B cell (primary cell): ENCODE data around the gene ANKS4B. TPM values are rescaled to one million over a fixed set of nuclear protein-coding genes. Genes with fewer than 3 reads are reported as not detected.

Experiments used
- ATAC-seq: fragments of 200-7000 bp; cut with Tn5 transposase; one replicate; pipeline ENCODE4 v1.10.0; 2021; ENCODE audit warnings: low read depth, mild to moderate bottlenecking, moderate number of reproducible peaks, moderate library complexity
- CTCF ChIA-PET: fragments of 350-600 bp; sonication (Branson Sonifier 250); formaldehyde crosslinking; loops from one replicate; lab custom pipeline; 2021; ENCODE audit warnings: antibody characterized with exemption, inconsistent platforms; lab: Charles Lee
- POLR2A ChIA-PET: fragments of 350-600 bp; sonication (Branson Sonifier 250); formaldehyde crosslinking; loops from one replicate; lab custom pipeline; 2021; ENCODE audit warnings: antibody characterized with exemption; lab: Charles Lee
- DNase-seq: peaks from one replicate; pipeline ENCODE4 v3.0.0; 2013
- H2AFZ ChIP-seq: 2 replicates; pipeline ENCODE4 v1.6.1; 2012; ENCODE audit warnings: mild to moderate bottlenecking, low read depth, low read length; ENCODE audit not compliant: insufficient read depth, poor library complexity, severe bottlenecking
- H3K27ac ChIP-seq, 2 donors: 1 replicate in 1 of 2; 2 replicates in 1 of 2; pipeline ENCODE4 v1.5.1; 2012 to 2013; ENCODE audit warnings: low read length in 2 of 2, mild to moderate bottlenecking in 2 of 2, moderate library complexity in 1 of 2
- H3K27me3 ChIP-seq, 4 experiments: fragments of 200-600 bp in 1 of 4; sonication (generic) in 1 of 4; replicated peaks in 1 of 4; 1 replicate in 2 of 4; 2 replicates in 2 of 4; pipeline versions ENCODE4 v1.6.1 to v1.7.0; 2013 to 2016; ENCODE audit warnings: low read length in 3 of 4, mild to moderate bottlenecking in 2 of 4, mixed read lengths in 1 of 4, moderate library complexity in 1 of 4; ENCODE audit not compliant: insufficient read depth in 4 of 4, control insufficient read depth in 3 of 4; ENCODE audit errors: control extremely low read depth in 1 of 4
- H3K36me3 ChIP-seq, 2 experiments: replicated peaks in 1 of 2; 1 replicate in 1 of 2; 2 replicates in 1 of 2; pipeline versions ENCODE4 v1.6.1 to v1.7.1; 2013; ENCODE audit warnings: low read length in 1 of 2; ENCODE audit not compliant: insufficient read depth in 2 of 2, control insufficient read depth in 1 of 2; ENCODE audit errors: control extremely low read depth in 1 of 2, extremely low read depth in 1 of 2
- H3K4me1 ChIP-seq, 2 donors: fragments of 200-600 bp in 1 of 2; sonication (generic) in 1 of 2; 1 replicate in 1 of 2; 2 replicates in 1 of 2; pipeline versions ENCODE4 v1.5.1 to v1.6.1; 2013 to 2017; ENCODE audit warnings: low read length in 2 of 2; ENCODE audit not compliant: control insufficient read depth in 2 of 2, insufficient read depth in 2 of 2
- H3K4me2 ChIP-seq: replicated peaks from 2 replicates; pipeline ENCODE3; 2012; ENCODE audit warnings: mild to moderate bottlenecking, low read depth, low read length; ENCODE audit not compliant: poor library complexity, severe bottlenecking
- H3K4me3 ChIP-seq, 5 experiments: fragments of 200-600 bp in 1 of 5; sonication (generic) in 1 of 5; 1 replicate in 3 of 5; 2 replicates in 2 of 5; pipeline versions ENCODE4 v1.5.1 to v1.7.0; 2011 to 2016; ENCODE audit warnings: low read length in 4 of 5, mild to moderate bottlenecking in 4 of 5, low read depth in 2 of 5, control low read depth in 1 of 5, moderate library complexity in 1 of 5; ENCODE audit not compliant: insufficient read depth in 1 of 5; ENCODE audit errors: control extremely low read depth in 1 of 5, extremely low read depth in 1 of 5
- H3K79me2 ChIP-seq: fragments of 200-600 bp; sonication (generic); one replicate; pipeline ENCODE4 v1.6.0; 2016; ENCODE audit warnings: low read length; ENCODE audit not compliant: control insufficient read depth, insufficient read depth
- H3K9ac ChIP-seq: fragments of 200-600 bp; sonication (generic); 2 replicates; pipeline ENCODE4 v1.6.1; 2017; ENCODE audit warnings: mild to moderate bottlenecking, low read length, moderate library complexity
- H3K9me3 ChIP-seq, 3 donors: one replicate each; pipeline versions ENCODE4 v1.6.1 to v1.7.1; 2013; ENCODE audit warnings: low read length in 2 of 3; ENCODE audit not compliant: control insufficient read depth in 2 of 3, insufficient read depth in 1 of 3; ENCODE audit errors: control extremely low read depth in 1 of 3
- H4K20me1 ChIP-seq: 2 replicates; pipeline ENCODE4 v1.6.0; 2012; ENCODE audit warnings: mild to moderate bottlenecking, low read length; ENCODE audit not compliant: insufficient read depth, control insufficient read depth, poor library complexity, severe bottlenecking
- H3K27ac Mint-ChIP-seq: one replicate; pipeline ENCODE4 v1.8.0; 2021; ENCODE audit warnings: mixed read lengths
- H3K27me3 Mint-ChIP-seq: one replicate; pipeline ENCODE4 v1.8.0; 2021; ENCODE audit warnings: mixed read lengths
- H3K4me1 Mint-ChIP-seq: one replicate; pipeline ENCODE4 v1.8.0; 2021; ENCODE audit warnings: mixed read lengths
- H3K4me3 Mint-ChIP-seq: one replicate; pipeline ENCODE4 v1.8.0; 2021; ENCODE audit warnings: mixed read lengths
- H3K9me3 Mint-ChIP-seq: one replicate; pipeline ENCODE4 v1.8.0; 2022; ENCODE audit warnings: mixed read lengths; ENCODE audit not compliant: insufficient read depth
- EZH2 ChIP-seq: IDR thresholded peaks from 2 replicates; pipeline ENCODE4 v1.6.1; 2012; ENCODE audit warnings: borderline replicate concordance, low read depth, mild to moderate bottlenecking, moderate library complexity, low read length; ENCODE audit not compliant: insufficient read depth, poor library complexity, severe bottlenecking
- WGBS: methylation state at CpG from one replicate; pipeline ENCODE4 v1.1.5; 2013; ENCODE audit warnings: missing lambda C conversion rate; ENCODE audit not compliant: insufficient coverage; 5-methylcytosine and 5-hydroxymethylcytosine counted together
- intact Hi-C: fragments of 100-400 bp; cut with micrococcal nuclease; formaldehyde crosslinking; loops from one replicate; pipeline ENCODE4 v1.10.0; 2022
- polyA plus RNA-seq: library from polyadenylated mRNA; depleted of rRNA; stranded (reverse); fragments of >200 nt; gene quantifications from 2 replicates; pipeline ENCODE4 v1.2.3, GENCODE V29; 2012
- total RNA-seq, 2 donors: library from RNA; stranded (reverse); fragments of 120-200 nt in 1 of 2; gene quantifications; 1 replicate in 1 of 2; 2 replicates in 1 of 2; pipeline versions ENCODE4 v1.2.3 to v1.2.4, GENCODE V29; 2013 to 2022
- TF ChIP-seq, protein P1 (sequence below): fragments of 200-600 bp; IDR thresholded peaks from one replicate; pipeline ENCODE4 v1.8.0; 2022; ENCODE audit warnings: antibody characterized with exemption, mild to moderate bottlenecking

ANKS4B gene
- total and polyA plus RNA-seq, 2 donors (not counting 1 experiment from before 2014, with no cell fraction given), result not detected

- no peak for DNase-seq
- H3K4me3 Mint-ChIP-seq, result no peak overlapping the region
- CTCF ChIA-PET, result interaction anchor here (0.8 to 1.6 kb wide), 2 partner anchors 35 to 52 kb away, joined by 3 read pairs; no protein-coding TSS in a partner anchor
- TF ChIP-seq, protein P1, sequence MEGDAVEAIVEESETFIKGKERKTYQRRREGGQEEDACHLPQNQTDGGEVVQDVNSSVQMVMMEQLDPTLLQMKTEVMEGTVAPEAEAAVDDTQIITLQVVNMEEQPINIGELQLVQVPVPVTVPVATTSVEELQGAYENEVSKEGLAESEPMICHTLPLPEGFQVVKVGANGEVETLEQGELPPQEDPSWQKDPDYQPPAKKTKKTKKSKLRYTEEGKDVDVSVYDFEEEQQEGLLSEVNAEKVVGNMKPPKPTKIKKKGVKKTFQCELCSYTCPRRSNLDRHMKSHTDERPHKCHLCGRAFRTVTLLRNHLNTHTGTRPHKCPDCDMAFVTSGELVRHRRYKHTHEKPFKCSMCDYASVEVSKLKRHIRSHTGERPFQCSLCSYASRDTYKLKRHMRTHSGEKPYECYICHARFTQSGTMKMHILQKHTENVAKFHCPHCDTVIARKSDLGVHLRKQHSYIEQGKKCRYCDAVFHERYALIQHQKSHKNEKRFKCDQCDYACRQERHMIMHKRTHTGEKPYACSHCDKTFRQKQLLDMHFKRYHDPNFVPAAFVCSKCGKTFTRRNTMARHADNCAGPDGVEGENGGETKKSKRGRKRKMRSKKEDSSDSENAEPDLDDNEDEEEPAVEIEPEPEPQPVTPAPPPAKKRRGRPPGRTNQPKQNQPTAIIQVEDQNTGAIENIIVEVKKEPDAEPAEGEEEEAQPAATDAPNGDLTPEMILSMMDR, result no peak
- TF ChIP-seq EZH2, result no peak
- POLR2A ChIA-PET, result no interaction called here
- ATAC-seq, result no peak
- peaks cover 64% of the 10 kb centered on the region for H3K27me3 Mint-ChIP-seq
- Histone ChIP-seq H3K4me3 (no peak overlapping the region), H3K9ac (no peak overlapping the region), H2AFZ (no peak overlapping the region), H3K4me1 (no peaks in the 10 kb centered on the region), H3K4me2 (no peak overlapping the region), H3K36me3 (no peaks in the 10 kb centered on the region), H4K20me1 (no peaks in the 10 kb centered on the region), H3K27ac (no peak overlapping the region), H3K27me3 (peaks cover 0 to 24% (median 7%) of the 10 kb centered on the region in 4 experiments), H3K79me2 (no peaks in the 10 kb centered on the region), H3K9me3 (no peaks in the 10 kb centered on the region)
- no peaks in the 10 kb centered on the region for H3K9me3 Mint-ChIP-seq
- WGBS, result 20% methylated on average over 1 of the region's 2 CpGs
- intact Hi-C loops, result no loop called here
- H3K27ac Mint-ChIP-seq, result no peak overlapping the region
- H3K4me1 Mint-ChIP-seq, result peaks cover 15% of the 10 kb centered on the region
Observed at GRCh38 chr16:21224800-21225199, 8.7 kb upstream of the ANKS4B start.

DNA sequence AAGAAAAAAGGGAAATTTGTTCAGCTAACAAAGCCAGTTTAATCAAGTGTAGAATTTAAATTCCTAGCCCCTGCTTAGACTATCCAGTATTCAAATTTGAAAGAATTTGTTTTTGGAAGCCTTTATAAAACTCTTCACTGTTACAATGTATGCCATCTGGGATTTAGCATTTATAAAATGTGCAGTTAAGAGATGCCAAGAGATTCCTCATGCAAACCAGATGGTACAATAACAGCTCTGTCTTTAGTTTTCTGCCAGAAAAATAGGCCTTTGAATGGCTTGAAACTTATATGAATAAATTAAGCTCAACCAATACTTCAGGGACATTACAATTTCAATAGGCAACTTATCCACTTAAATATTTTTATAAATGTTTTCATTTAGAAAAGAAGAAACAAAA is 6.8 kb upstream of the ANKS4B start:
- no peaks in the 10 kb centered on the region for H3K36me3 ChIP-seq
- no peaks in the 10 kb centered on the region for H3K79me2 ChIP-seq
- no peaks in the 10 kb centered on the region for H4K20me1 ChIP-seq
- no peak overlapping the region for H3K27ac Mint-ChIP-seq
- H3K27me3 ChIP-seq, result peaks cover 0 to 13% (median 5%) of the 10 kb centered on the region in 4 experiments
- no peaks in the 10 kb centered on the region for H3K9me3 Mint-ChIP-seq
- no peak overlapping the region for H3K4me2 ChIP-seq
- no peaks in the 10 kb centered on the region for H3K4me1 ChIP-seq
- H3K4me3 ChIP-seq, result no peak overlapping the region
- H3K4me3 Mint-ChIP-seq, result no peak overlapping the region
- no peak overlapping the region for H3K9ac ChIP-seq
- POLR2A ChIA-PET, result no interaction called here
- ATAC-seq, result no peak
- no peak for DNase-seq
- H3K27ac ChIP-seq, result no peak overlapping the region
- TF ChIP-seq, protein P1, result no peak
- no peak for TF ChIP-seq EZH2
- peaks cover 15% of the 10 kb centered on the region for H3K4me1 Mint-ChIP-seq
- CTCF ChIA-PET, result no interaction called here
- intact Hi-C loops, result no loop called here
- no peak overlapping the region for H2AFZ ChIP-seq
- H3K27me3 Mint-ChIP-seq, result peaks cover 63% of the 10 kb centered on the region
- H3K9me3 ChIP-seq, result no peaks in the 10 kb centered on the region
